HL-60 (cell line): Measurements from ENCODE around the gene ITFG2.

Source experiments
- GABPA ChIP-seq: IDR thresholded peaks from 2 replicates; pipeline ENCODE4 v1.6.1; 2012; ENCODE audit warnings: low read depth
- POLR2AphosphoS5 ChIP-seq: IDR thresholded peaks from 2 replicates; pipeline ENCODE4 v1.6.1; 2012; ENCODE audit warnings: low read depth
- TF ChIP-seq, protein P1 (sequence below): IDR thresholded peaks from one replicate; pipeline ENCODE4 v1.5.1; 2011; ENCODE audit warnings: low read length, control low read depth, inconsistent platforms; ENCODE audit not compliant: insufficient read depth
- TF ChIP-seq, protein P2 (sequence below): IDR thresholded peaks from 2 replicates; pipeline ENCODE4 v1.6.1; 2012; ENCODE audit warnings: low read depth; ENCODE audit not compliant: insufficient replicate concordance

DNA sequence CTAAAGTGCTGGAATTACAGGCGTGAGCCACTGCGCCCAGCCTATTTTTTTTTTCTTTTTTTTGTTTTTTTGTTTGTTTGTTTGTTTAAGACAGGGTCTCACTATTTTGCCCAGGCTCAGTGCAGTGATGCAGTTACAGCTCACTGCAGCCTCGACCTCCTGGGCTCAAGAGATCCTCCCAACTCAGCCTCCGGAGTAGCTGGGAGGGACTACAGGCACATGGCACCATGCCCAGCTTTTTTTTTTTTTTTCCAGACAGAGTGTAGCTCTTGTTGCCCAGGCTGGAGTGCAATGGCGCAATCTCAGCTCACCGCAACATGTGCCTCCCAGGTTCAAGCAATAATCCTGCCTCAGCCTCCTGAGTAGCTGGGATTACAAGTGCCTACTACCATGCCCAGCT is 5.8 kb upstream of the ITFG2 start:
- TF ChIP-seq, protein P1, sequence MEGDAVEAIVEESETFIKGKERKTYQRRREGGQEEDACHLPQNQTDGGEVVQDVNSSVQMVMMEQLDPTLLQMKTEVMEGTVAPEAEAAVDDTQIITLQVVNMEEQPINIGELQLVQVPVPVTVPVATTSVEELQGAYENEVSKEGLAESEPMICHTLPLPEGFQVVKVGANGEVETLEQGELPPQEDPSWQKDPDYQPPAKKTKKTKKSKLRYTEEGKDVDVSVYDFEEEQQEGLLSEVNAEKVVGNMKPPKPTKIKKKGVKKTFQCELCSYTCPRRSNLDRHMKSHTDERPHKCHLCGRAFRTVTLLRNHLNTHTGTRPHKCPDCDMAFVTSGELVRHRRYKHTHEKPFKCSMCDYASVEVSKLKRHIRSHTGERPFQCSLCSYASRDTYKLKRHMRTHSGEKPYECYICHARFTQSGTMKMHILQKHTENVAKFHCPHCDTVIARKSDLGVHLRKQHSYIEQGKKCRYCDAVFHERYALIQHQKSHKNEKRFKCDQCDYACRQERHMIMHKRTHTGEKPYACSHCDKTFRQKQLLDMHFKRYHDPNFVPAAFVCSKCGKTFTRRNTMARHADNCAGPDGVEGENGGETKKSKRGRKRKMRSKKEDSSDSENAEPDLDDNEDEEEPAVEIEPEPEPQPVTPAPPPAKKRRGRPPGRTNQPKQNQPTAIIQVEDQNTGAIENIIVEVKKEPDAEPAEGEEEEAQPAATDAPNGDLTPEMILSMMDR = no peak
- no peak for TF ChIP-seq POLR2AphosphoS5
- no peak for TF ChIP-seq GABPA
- TF ChIP-seq, protein P2, sequence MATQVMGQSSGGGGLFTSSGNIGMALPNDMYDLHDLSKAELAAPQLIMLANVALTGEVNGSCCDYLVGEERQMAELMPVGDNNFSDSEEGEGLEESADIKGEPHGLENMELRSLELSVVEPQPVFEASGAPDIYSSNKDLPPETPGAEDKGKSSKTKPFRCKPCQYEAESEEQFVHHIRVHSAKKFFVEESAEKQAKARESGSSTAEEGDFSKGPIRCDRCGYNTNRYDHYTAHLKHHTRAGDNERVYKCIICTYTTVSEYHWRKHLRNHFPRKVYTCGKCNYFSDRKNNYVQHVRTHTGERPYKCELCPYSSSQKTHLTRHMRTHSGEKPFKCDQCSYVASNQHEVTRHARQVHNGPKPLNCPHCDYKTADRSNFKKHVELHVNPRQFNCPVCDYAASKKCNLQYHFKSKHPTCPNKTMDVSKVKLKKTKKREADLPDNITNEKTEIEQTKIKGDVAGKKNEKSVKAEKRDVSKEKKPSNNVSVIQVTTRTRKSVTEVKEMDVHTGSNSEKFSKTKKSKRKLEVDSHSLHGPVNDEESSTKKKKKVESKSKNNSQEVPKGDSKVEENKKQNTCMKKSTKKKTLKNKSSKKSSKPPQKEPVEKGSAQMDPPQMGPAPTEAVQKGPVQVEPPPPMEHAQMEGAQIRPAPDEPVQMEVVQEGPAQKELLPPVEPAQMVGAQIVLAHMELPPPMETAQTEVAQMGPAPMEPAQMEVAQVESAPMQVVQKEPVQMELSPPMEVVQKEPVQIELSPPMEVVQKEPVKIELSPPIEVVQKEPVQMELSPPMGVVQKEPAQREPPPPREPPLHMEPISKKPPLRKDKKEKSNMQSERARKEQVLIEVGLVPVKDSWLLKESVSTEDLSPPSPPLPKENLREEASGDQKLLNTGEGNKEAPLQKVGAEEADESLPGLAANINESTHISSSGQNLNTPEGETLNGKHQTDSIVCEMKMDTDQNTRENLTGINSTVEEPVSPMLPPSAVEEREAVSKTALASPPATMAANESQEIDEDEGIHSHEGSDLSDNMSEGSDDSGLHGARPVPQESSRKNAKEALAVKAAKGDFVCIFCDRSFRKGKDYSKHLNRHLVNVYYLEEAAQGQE = no peak
